Activated CD4-positive, alpha-beta T cell treated with anti-CD3 and anti-CD28 coated beads for 36 hours (primary cell): ENCODE data around the gene HOMER1. TPM values are rescaled to one million over a fixed set of nuclear protein-coding genes. Genes with fewer than 3 reads are reported as not detected.

ENCODE experiments used
- ATAC-seq: fragments of 200-7000 bp; cut with Tn5 transposase; one replicate; pipeline ENCODE4 v1.10.0; 2021; ENCODE audit warnings: mild to moderate bottlenecking, moderate library complexity
- CTCF ChIA-PET: fragments of 350-600 bp; sonication (Branson Sonifier 250); formaldehyde crosslinking; loops from one replicate; lab custom pipeline; 2021; ENCODE audit warnings: antibody characterized with exemption; lab: Charles Lee
- POLR2A ChIA-PET: fragments of 350-600 bp; sonication (Branson Sonifier 250); formaldehyde crosslinking; loops from one replicate; lab custom pipeline; 2021; ENCODE audit warnings: antibody characterized with exemption, inconsistent platforms; lab: Charles Lee
- DNase-seq: peaks from one replicate; pipeline ENCODE4 v3.0.0-alpha.2; 2020
- H3K27ac Mint-ChIP-seq: one replicate; pipeline ENCODE4 v1.8.0; 2021; ENCODE audit warnings: mixed read lengths
- H3K27me3 Mint-ChIP-seq: one replicate; pipeline ENCODE4 v1.8.0; 2021; ENCODE audit warnings: mixed read lengths
- H3K36me3 Mint-ChIP-seq: one replicate; pipeline ENCODE4 v1.8.0; 2021; ENCODE audit warnings: low read depth, mixed read lengths
- H3K4me1 Mint-ChIP-seq: one replicate; pipeline ENCODE4 v1.8.0; 2021; ENCODE audit warnings: mixed read lengths
- H3K4me3 Mint-ChIP-seq: one replicate; pipeline ENCODE4 v1.8.0; 2021; ENCODE audit warnings: mild to moderate bottlenecking, moderate library complexity, mixed read lengths
- H3K9me3 Mint-ChIP-seq: one replicate; pipeline ENCODE4 v1.8.0; 2021; ENCODE audit warnings: low read depth, mixed read lengths
- intact Hi-C, 2 experiments: fragments of 100-400 bp; cut with DNase I in 1 of 2; cut with micrococcal nuclease in 1 of 2; formaldehyde crosslinking; loops; one replicate each; pipeline versions ENCODE4 v1.14.2 to v1.15.1; 2022 to 2024; cut with DNase I, micrococcal nuclease
- total RNA-seq, 2 experiments: library from RNA; stranded (reverse); gene quantifications; one replicate each; pipeline ENCODE4 v1.2.3, GENCODE V29; 2021

Gene HOMER1
- total RNA-seq, 2 experiments from 2014 or later: 11.1 to 15.1 TPM

- Mint-ChIP-seq H3K4me1 (peaks cover 37% of the 10 kb centered on the region), H3K27me3 (peaks cover 19% of the 10 kb centered on the region), H3K36me3 (peaks cover 1% of the 10 kb centered on the region), H3K27ac (no peak overlapping the region), H3K9me3 (no peaks in the 10 kb centered on the region), H3K4me3 (no peak overlapping the region)
- no peak for DNase-seq
- intact Hi-C loops: no loop called here
- ChIA-PET POLR2A (interaction anchor here (0.6 kb wide), 1 partner anchor 251 kb away, joined by 6 read pairs; no protein-coding TSS in a partner anchor), CTCF (no interaction called here)
- ATAC-seq: no peak
These were observed 5.6 kb downstream of the HOMER1 start for GRCh38 chr5:79508354-79508753.

- H3K27ac Mint-ChIP-seq: no peak overlapping the region
- intact Hi-C loops: no loop called here
- ChIA-PET POLR2A (interaction anchor here (0.6 kb wide), 1 partner anchor 252 kb away, joined by 6 read pairs; no protein-coding TSS in a partner anchor), CTCF (no interaction called here)
- no peaks in the 10 kb centered on the region for H3K9me3 Mint-ChIP-seq
- H3K36me3 Mint-ChIP-seq: peaks cover 1% of the 10 kb centered on the region
- H3K4me3 Mint-ChIP-seq: no peak overlapping the region
- DNase-seq: no peak
- H3K4me1 Mint-ChIP-seq: peaks cover 34% of the 10 kb centered on the region
- ATAC-seq: no peak
- peaks cover 16% of the 10 kb centered on the region for H3K27me3 Mint-ChIP-seq
These were observed 6.4 kb downstream of the HOMER1 start for GRCh38 chr5:79507251-79508205.

GRCh38 chr5:79505138-79505537, 8.8 kb downstream of the HOMER1 start:
- Mint-ChIP-seq H3K4me3 (no peak overlapping the region), H3K27ac (no peak overlapping the region), H3K4me1 (peaks cover 17% of the 10 kb centered on the region), H3K36me3 (peaks cover 1% of the 10 kb centered on the region), H3K9me3 (no peaks in the 10 kb centered on the region), H3K27me3 (peaks cover 5% of the 10 kb centered on the region)
- CTCF ChIA-PET: no interaction called here
- POLR2A ChIA-PET: no interaction called here
- ATAC-seq (no peak), DNase-seq (no peak)
- intact Hi-C loops: no loop called here

GRCh38 chr5:79503794-79504495, 10.0 kb downstream of the HOMER1 start:
- H3K9me3 Mint-ChIP-seq: no peaks in the 10 kb centered on the region
- DNase-seq: no peak
- H3K36me3 Mint-ChIP-seq: peaks cover 1% of the 10 kb centered on the region
- ATAC-seq: no peak
- ChIA-PET CTCF (no interaction called here), POLR2A (no interaction called here)
- H3K4me3 Mint-ChIP-seq: no peak overlapping the region
- no peak overlapping the region for H3K27ac Mint-ChIP-seq
- peaks cover 4% of the 10 kb centered on the region for H3K27me3 Mint-ChIP-seq
- peaks cover 18% of the 10 kb centered on the region for H3K4me1 Mint-ChIP-seq
- intact Hi-C loops: no loop called here

GRCh38 chr5:79499640-79500273, 14.2 kb downstream of the HOMER1 start:
- POLR2A ChIA-PET: no interaction called here
- intact Hi-C loops: loop anchor here in 1 of 2 experiments (2.0 kb wide), 1 partner anchor 25 kb away; no protein-coding TSS in a partner anchor
- H3K9me3 Mint-ChIP-seq: no peaks in the 10 kb centered on the region
- DNase-seq (no peak), ATAC-seq (no peak)
- CTCF ChIA-PET: interaction anchor here (0.5 to 1.5 kb wide), 5 partner anchors 9 to 823 kb away, joined by 3 read pairs; no protein-coding TSS in a partner anchor
- no peak overlapping the region for H3K27ac Mint-ChIP-seq
- H3K4me3 Mint-ChIP-seq: no peak overlapping the region
- H3K27me3 Mint-ChIP-seq: no peaks in the 10 kb centered on the region
- no peaks in the 10 kb centered on the region for H3K36me3 Mint-ChIP-seq
- H3K4me1 Mint-ChIP-seq: peaks cover 8% of the 10 kb centered on the region

- Mint-ChIP-seq H3K27me3 (peaks cover 2% of the 10 kb centered on the region), H3K4me3 (no peak overlapping the region), H3K36me3 (no peaks in the 10 kb centered on the region), H3K4me1 (peaks cover 7% of the 10 kb centered on the region), H3K27ac (no peak overlapping the region), H3K9me3 (no peaks in the 10 kb centered on the region)
- intact Hi-C loops: no loop called here
- DNase-seq (no peak), ATAC-seq (no peak)
- CTCF ChIA-PET: interaction anchor here (0.6 kb wide), 1 partner anchor 374 kb away, joined by 3 read pairs; no protein-coding TSS in a partner anchor
- POLR2A ChIA-PET: no interaction called here
These were observed 18.6 kb downstream of the HOMER1 start for GRCh38 chr5:79495311-79495710.

- H3K36me3 Mint-ChIP-seq: no peaks in the 10 kb centered on the region
- POLR2A ChIA-PET: no interaction called here
- CTCF ChIA-PET: interaction anchor here (0.6 to 1.2 kb wide), 2 partner anchors 34 to 118 kb away, joined by 3 read pairs; no protein-coding TSS in a partner anchor
- no peaks in the 10 kb centered on the region for H3K9me3 Mint-ChIP-seq
- no peak overlapping the region for H3K27ac Mint-ChIP-seq
- DNase-seq: no peak
- no peaks in the 10 kb centered on the region for H3K4me1 Mint-ChIP-seq
- no peak for ATAC-seq
- peaks cover 4% of the 10 kb centered on the region for H3K27me3 Mint-ChIP-seq
- intact Hi-C loops: no loop called here
- H3K4me3 Mint-ChIP-seq: no peak overlapping the region
These were observed 20.2 kb downstream of the HOMER1 start for GRCh38 chr5:79493596-79494345.

- no peak for DNase-seq
- ChIA-PET CTCF (no interaction called here), POLR2A (interaction anchor here (0.6 kb wide), 1 partner anchor 545 kb away, joined by 3 read pairs; no protein-coding TSS in a partner anchor)
- Mint-ChIP-seq H3K27me3 (peaks cover 4% of the 10 kb centered on the region), H3K36me3 (no peaks in the 10 kb centered on the region), H3K4me3 (no peak overlapping the region), H3K27ac (no peak overlapping the region), H3K4me1 (no peaks in the 10 kb centered on the region), H3K9me3 (no peaks in the 10 kb centered on the region)
- intact Hi-C loops: no loop called here
- no peak for ATAC-seq
These were observed 22.1 kb downstream of the HOMER1 start for GRCh38 chr5:79491690-79492317.

GRCh38 chr5:79490323-79490936, 23.5 kb downstream of the HOMER1 start:
- ChIA-PET POLR2A (no interaction called here), CTCF (interaction anchor here (0.7 to 0.8 kb wide), 3 partner anchors 9 to 466 kb away, joined by 3 read pairs; no protein-coding TSS in a partner anchor)
- ATAC-seq: no peak
- Mint-ChIP-seq H3K36me3 (no peaks in the 10 kb centered on the region), H3K27ac (no peak overlapping the region), H3K4me1 (no peaks in the 10 kb centered on the region), H3K9me3 (no peaks in the 10 kb centered on the region), H3K4me3 (no peak overlapping the region), H3K27me3 (peaks cover 4% of the 10 kb centered on the region)
- intact Hi-C loops: no loop called here
- DNase-seq: no peak

GRCh38 chr5:79489773-79490172, 24.2 kb downstream of the HOMER1 start:
- Mint-ChIP-seq H3K36me3 (no peaks in the 10 kb centered on the region), H3K9me3 (no peaks in the 10 kb centered on the region), H3K4me1 (no peaks in the 10 kb centered on the region), H3K27me3 (peaks cover 4% of the 10 kb centered on the region), H3K4me3 (no peak overlapping the region), H3K27ac (no peak overlapping the region)
- POLR2A ChIA-PET: no interaction called here
- ATAC-seq (no peak), DNase-seq (no peak)
- intact Hi-C loops: no loop called here
- CTCF ChIA-PET: no interaction called here
